ENCODE measurements around the gene CHD9NB.
"Not testable (repeated sequence)": the region's sequence is repeated elsewhere in the genome, so short reads cannot be mapped to it uniquely, and the experiment has no call there.

The CHD9NB gene

DNA sequence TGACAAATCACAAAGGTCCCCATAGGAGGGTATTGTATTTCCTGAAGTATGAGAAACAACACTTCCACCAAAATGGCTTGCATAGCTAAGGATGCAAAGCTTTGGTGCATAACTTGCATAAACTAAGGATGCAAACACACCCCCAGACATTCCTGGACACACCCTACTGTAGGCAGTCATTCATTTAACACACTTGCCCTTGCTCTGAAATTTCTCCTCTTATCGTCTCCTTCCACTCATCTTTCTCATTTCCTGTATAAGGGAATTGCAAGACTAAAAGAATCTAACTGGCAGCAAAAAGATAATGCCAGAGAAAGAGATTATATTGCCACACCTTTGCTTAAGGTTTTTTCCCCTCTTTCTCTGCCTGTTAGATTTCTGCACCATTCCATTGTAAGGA, 30.4 kb upstream of the CHD9NB start:
- DNase-seq: no peak

DNA sequence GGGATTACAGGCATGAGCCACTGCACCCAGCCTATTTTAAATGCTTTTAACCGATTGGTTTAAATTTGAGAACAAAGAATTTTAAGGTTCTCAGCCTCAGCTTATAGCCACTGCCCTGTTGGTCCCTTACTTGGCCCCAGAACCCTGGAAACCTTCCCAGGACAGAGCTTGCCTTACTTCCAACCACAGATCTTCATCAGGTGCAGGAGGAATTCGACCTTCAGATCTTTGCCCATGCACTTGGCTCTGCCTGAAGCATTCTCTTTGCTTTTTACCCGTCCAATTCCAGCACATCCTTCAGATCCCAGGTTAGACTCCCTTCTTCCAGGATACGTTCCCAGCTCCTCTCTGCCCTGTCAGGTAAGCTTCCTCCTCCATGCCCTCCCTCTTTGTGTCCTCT, 29.8 kb upstream of the CHD9NB start:
- DNase-seq: no peak

DNA sequence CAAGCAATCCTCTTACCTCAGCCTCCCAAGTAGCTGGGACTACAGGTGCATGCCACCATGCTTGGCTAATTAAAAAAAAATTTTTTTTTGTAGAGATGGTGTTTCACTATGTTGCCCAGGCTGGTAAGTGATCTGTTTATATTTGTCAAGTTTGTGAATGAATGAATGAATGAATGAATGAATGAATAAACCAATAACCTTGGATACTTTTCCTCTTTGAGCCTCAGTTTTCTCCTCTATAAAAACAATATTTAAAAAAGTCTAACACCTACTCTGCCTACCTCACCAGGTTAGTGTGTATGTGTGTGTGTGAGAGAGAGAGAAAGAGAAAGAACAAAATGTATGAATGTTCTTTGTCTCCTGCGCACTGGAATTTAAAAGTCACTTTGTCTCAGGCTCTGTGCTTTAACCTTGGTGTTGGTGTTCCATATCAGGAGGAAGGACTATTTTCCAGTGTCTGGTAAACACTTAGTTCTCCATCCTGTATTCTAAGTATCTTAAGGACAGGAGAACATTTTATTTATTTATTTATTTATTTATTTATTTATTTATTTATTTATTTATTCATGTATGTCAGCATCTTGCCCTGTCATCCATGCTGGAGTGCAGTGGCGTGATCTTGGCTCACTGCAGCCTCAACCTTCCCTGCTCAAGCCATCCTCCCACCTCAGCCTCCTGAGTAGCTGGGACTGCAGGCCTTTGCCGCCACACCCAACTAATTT, 29.1 kb upstream of the CHD9NB start:
- DNase-seq: no peak

DNA sequence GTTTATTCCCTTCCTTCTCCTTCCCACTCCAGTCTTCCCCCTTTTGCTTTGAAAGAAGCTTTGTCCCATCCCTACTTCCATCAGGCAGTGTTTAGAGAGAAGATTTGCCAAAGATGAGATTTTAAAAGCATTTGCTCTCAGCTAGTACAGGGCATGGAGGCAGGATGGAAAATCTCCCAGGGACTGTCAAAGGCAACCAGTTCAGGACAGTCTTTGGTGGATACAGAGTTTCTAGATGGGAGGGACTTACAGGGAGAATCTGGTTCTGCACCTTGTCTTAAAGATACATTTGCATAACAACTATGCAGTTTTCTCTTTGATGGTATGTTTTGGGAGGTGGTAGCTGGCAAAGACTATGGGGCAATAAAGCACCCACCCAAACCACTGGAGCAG, 28.3 kb upstream of the CHD9NB start:
- no peak for DNase-seq

DNA sequence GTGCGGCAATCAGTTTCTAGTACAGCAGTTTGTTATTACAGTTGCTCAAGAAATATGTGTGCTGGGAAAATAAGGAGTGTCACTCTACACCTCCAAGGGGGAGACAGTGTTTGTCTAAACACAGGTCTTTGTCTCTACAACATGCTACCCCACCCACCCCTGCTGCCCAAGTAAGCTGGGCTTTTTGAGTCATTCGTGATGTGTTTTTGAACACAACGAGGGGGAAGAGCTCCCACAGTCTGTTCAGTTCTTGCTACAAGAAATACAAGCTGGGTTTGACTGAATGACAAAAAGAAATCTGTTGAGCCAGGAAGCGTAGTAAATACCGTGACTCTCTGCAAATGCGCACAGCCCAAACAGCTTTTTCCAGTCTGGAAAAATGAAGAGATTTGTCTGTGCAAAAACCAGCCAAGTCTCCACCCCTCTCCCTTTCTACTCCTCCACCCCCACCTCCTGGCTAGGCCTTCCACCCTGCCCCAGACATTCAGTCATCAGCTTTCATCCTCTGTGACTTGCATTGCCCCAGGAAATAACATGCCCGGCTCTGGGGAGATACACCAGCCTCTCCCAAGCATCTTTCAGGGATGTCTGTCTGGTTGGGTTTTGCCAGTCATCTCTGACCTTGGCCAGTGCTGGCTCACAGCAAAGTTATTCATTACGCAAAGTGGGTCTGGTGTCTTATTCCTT, 27.8 kb upstream of the CHD9NB start:
- DNase-seq: no peak

DNA sequence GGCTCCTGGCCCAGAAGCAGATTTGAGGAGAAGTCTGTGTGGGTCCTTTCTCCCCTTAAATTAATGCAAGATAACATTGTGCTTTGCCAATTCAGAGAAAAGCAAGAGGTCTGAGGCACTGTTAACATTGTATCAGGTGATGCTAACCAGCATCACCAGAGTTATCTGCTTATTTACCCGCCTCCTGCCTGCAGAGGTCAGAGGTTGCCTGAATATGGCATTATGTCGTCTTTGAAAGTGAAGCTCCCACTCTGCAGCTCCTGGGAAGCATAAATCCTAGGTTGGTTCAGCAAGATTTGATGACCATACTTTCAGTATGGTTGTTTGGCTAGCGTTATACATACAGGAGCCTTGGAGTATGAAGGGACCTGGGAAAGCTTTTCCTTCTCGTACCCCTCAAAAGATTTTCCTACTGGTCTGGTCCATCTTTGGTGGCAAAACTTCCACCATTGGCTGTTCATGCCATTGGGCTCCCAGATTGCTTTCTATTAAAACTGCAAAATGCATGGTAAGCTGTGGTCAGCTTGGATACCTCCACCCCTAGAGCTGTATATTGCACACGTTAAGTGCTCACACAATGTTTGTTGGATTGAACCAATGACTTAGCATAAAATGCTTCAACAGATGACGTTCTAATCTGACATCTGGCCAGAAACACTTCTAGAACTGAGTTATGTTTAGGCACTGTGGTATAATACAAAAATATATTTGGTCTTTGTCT, 26.2 kb upstream of the CHD9NB start:
- DNase-seq: no peak

DNA sequence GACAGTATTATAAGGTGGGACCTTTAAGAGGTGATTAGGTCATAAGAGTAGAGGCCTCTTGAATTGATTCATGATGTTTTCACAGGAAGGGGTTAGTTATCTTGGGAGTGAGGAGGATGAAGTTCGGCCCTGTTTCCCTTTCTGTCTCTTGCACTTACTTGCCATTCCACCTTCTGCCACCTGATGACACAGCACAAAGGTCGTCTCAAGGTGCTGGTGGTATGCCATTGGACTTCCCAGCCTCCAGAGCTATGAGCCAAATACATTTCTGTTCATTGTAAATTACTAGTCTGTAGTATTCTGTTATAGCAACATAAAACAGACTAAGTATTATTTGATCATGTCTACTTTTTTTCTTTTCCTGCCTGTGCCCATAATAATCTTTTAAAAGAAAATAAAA, 25.6 kb upstream of the CHD9NB start:
- no peak for DNase-seq

DNA sequence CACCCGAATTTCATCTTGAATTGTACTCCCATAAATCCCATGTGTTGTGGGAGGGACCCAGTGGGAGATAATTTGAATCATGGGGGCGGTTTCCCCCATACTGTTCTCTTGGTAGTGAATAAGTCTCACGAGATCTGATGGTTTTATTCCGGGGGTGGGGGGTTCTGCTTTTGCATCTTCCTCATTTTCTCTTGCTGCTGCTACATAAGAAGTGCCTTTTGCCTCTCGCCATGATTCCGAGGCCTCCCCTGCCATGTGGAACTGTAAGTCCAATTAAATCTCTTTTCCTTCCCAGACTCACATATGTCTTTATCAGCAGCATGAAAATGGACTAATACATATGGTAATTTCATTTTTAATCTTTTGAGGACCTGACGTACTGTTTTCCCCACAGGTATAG, 22.8 kb upstream of the CHD9NB start:
- DNase-seq: not testable (repeated sequence)

DNA sequence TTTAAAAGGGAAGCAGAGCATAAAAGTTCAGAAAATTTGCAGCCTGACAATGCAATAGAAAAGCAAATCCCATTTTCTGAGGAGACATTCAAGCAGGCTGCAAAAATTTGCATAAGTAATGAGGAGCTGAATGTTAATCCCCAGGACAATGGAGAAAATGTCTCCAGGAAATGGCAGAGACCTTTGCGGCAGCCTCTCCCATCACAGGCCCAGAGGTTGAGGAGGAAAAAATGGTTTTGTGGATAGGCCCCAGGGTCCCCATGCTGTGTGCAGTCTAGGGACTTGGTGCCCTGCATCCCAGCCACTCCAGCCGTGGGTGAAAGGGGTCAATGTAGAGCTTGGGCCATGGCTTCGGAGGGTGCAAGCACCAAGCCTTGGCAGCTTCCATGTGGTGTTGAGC, 21.6 kb upstream of the CHD9NB start:
- DNase-seq: not testable (repeated sequence)

DNA sequence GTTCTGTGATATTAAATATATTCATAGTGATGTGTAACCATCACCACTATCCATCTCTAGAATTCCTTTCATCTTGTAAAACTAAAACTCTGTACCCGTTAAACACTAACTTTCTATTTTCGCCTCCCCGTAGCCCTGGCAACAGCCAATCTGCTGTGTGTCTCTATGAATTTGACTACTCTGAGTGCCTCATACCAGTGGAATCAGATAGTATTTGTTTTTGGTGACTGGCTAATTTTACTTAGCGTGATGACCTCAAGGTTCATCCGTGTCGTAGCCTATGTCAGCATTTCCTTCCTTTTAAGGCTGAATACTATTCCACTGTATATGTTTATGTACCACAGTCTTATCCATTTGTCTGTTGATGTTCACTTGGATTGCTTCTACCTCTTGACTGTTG, 20.3 kb upstream of the CHD9NB start:
- DNase-seq: no peak

DNA sequence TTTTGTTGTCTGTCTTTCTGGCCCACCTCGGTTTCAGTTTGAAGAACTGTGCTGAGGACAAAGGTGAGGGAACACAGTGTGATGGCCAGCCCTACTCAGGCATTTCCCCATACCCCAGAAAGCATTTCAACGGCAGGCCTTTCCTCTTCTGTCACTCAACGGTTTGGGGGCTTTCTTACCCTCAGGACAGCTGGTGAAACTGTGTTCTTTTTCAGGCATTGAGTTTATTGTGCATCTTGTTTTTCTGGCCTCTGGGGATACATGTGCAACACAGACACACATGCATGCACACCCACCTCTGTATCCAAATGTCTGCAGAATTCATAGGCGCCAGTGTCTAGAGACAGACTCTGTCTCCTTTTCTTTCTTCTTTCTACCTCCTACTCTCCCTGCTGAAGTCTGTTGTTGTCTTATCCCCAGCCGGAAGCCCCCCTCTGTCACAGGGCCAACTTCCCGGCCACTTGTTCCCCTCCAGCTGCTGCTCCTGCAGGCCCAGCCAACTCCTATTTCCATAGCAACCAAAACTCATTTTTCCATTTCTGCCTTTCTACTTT, 19.1 kb upstream of the CHD9NB start:
- no peak for DNase-seq

DNA sequence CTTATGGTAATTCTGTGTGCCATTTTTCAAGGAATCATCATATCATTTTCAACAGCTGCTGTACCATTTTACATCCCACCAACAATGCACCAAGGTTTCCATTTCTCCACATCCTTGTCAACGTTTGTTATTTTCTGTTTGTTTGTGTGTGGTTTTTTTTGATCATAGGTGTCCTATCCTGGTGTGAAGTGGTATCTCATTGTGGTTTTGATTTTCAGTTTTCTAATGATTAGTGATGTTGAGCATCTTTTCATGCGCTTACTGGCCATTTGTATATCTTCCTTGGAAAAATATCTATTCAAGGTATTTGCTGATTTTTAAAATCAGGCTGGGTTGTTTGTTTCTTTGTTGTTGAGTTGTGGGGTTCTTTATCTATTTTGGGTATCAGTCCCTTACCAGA, 17.1 kb upstream of the CHD9NB start:
- DNase-seq: no peak

DNA sequence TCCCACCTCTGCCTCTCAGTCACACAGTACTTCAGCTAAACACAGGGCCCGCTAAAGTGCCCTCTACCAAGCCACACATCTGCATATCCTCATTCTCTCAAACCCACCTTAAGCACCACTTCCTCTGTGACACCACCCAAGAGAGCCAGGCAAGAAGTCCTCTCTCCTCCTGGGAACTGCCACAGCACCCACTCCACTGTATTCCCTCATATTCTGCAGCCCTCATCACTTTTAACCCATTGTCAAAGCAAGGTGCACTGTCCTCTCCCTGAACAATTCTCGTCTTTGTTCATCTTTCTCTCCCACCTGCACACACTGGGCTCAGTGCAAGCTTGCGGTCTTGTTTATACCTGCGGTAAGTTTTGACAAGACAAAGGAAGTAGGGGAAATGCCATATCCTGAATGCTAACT, 15.7 kb upstream of the CHD9NB start:
- DNase-seq: no peak

DNA sequence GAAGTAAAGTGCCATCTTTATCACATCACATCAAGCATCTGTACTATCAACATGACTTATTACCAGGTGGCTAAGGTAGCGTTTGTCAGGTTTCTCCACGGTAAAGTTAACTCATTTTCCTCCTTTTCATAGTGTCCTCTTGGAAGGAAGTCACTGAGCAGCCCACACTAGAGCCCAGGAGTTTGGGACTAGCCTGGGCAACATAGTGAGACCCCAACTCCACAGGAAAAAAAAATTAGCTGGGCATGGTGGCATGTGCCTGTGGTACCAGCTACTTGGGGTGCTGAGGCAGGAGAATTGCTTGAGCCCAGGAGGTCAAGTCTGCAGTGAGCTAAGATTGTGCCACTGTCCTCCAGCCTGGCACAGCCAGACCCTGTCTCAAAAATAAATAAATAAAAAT, 15.0 kb upstream of the CHD9NB start:
- no peak for DNase-seq

DNA sequence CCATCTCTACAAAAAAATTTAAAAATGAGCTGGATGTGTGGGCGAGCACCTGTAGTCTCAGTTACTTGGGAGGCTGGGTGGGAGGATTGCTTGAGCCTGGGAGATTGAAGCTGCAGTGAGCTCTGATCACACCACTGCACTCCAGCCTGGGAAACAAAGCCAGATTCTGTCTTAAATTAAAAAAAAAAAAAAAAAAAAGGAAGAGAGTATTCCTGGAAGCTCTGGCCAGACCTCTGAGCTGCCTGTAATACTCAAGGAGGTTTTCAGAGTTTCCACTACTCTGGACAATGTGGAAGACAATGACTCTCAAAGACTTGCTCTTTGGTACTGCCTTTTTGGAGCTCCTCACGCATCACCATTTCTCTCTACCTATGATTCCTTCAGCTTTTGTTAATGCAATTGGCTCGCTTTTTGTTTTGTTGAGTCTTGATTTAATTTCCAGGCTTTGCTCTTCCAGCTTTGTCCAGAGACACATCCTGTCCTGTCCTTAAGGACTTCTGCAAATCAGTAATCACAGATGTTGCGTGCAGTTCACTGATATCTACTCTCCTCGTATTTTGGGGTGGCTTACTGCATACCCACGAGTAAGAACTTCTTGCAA, 12.9 kb upstream of the CHD9NB start:
- DNase-seq: no peak

DNA sequence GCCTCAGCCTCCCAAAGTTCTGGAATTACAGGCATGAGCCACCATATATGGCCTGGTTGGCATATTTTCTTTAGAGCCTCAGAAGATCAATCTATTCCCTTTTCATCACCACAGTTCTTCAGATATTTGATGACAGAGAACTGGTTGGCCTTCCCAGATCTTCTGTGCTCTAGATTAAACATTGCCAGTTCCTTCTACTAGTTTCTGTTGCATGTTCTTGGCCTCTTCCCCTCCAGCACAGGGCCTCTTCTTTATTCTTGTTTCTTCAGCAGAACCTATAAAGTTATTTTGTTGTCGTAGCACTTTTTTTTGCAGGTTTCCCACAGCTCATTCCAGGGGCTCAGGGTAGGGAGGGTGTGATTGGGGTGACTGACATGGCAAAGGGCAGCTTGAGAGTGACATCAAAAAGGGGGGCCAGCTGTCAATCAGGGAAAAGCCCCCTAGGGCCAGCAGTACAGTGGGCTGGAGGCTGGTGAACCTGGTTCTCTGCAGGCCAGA, 11.4 kb upstream of the CHD9NB start:
- no peak for DNase-seq

DNA sequence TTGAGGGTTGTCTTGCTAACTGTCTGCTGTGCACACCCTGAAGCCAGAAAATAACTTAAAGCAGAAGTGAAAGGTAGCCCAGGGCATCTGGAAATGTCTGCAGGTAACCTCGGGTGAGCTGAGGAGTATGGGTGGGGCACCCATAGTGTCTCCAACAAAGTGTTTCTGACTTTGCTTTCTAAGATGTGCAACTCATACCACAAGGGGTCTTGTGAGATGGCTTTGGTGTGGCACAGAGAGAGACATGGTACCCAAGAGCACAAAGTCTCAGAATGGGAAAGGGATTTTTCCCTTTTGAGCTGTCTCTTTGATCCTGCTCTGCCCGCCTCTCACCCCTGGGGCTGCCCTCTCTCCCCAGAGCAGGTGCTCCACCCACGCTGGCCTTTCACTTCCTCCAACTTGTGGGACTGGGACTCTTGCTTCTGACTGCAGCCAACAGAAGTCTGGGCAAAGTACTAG, 9.0 kb upstream of the CHD9NB start:
- DNase-seq: no peak

DNA sequence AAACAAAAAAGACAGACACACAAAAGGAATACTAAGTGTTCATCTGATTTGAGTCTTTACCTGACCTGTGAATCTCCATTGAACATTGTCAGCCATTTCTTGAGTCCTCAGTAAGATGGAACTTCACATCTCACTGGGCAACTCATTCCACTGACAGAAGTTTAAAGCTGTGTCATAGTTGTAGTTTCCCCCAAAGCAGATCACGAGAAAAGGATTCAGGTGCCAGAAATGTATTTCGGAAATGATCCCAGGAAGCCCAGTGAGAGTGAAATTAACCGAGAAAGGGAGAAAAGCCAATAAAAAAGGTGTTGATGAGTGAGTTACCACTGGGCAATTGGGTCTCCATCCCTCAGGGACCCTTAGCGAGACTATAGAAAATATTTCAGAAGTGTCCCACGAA, 8.6 kb upstream of the CHD9NB start:
- no peak for DNase-seq

DNA sequence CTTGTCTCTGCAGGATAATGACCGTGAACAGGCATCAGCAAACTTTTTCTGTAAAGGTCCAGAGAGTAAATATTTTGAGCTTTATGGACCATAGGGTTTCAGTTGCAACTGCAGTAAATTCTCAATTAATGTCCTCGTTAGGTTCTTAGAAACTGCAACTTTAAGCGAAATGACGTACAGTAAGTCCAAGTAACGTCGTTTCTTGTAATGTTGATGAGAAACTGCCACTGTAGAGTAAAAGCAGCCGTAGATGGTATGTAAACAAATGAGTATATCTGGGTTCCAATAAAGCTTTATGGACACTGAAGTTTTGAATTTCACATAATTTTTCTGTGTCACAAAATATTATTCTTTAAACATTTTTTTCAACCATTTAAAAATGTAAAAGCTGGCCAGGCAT, 7.0 kb upstream of the CHD9NB start:
- no peak for DNase-seq

DNA sequence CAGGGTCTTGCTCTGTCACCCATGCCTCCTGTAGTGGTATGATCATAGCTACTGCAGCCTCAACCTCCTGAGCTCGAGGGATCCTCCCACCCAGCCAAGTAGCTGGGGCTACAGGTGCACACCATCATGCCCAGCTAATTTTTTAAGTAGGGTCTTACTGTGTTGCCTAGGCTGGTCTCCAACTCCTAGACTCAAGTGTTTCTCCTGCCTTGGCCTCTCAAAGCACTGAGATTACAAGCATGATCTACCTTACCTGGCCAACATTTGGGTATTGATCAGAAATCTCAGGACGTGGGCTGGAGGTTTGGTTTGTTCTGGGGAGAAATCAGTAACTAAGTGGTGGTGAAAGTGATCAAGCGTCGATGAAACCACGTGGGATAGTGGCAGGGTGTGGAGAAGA, 6.2 kb upstream of the CHD9NB start:
- DNase-seq: no peak

DNA sequence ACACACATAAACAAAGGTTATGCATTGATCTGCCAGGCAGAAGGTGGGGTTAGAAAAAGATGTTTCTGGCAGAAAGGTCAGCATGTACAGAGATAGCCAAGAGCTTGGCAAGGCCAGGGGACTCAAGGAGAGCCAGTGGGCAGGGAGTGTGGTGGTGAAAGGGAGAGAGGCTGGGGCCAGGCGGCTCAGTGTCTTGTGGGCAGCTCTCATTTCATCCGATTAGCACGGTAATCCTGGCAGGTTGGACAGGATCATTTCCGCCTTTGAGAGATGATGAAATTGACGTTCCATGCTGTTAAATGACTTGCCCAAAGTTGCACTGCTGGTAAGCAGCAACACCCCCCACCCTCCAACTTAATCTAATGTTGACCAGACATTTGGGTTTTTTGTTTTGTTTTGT, 5.7 kb upstream of the CHD9NB start:
- no peak for DNase-seq

DNA sequence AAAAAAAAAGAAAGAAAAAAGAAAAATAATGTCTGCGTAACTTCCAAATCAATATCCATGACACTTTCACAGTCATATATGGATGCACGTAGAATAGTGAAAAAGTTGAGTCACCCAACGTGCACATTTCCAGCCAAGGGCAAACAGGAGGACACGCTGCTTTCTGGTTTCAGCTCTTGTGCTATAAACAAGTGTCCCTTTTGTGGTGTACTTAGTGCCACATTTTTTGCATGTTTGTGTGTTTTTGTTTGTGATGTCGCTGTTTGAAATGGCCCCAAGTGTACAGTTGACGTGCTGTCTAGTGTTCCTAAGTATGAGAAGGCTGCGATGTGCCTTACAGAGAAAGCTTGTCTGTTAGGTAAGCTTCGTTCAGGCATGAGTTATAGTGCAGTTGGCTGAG, 5.0 kb upstream of the CHD9NB start:
- DNase-seq: no peak

DNA sequence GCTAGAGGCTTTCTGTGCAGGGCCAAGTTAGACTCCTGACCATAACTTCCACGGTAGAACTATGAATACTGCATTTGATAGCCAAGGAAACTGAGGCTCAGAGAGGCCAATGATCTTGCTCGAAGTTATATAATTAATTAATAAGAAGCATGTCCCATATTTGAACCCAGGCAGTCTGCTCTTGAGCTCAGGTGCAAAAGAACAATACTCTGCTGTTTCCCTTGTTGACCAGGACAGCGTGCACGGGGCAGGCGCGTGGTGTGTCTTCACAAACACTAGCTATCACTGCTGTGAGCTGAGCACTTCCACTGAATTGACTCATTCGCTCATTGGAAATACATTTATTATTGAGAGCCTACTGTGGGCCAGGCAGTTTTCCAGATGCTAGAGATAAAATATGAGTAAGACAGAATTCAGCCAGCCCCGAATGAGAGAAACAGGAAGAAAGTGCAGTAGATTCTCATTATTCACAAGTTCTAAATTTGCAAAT, 3.7 kb upstream of the CHD9NB start:
- DNase-seq: no peak
